Measurements from ENCODE around the gene FAM114A1.

FAM114A1 gene

DNA sequence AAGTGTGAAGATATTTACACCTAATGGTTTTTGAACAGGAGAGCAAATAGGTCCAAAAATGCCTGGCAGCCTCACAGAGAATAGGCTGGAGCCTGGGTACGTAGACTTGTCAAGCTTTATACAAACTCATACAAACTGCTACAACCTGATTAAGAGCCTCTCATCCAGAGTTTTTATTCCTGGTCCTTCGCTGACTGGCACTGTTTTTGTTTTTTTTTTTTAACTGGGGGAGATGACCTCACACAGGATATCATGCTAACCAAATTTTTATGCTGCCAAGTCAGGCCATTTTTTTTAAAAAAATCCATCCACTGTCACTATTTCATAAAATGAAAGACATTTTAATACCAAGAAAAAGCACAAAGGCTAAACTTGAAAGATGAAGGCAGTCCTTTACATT is 1.9 kb downstream of the FAM114A1 start:
- TF ChIP-seq GATA3 (IDR thresholded peaks at IDR 0.05; ENCODE audit: low read depth, low read length) (no peak), GATA2 (IDR thresholded peaks at IDR 0.05; ENCODE audit: low read depth, low read length) (no peak)

DNA sequence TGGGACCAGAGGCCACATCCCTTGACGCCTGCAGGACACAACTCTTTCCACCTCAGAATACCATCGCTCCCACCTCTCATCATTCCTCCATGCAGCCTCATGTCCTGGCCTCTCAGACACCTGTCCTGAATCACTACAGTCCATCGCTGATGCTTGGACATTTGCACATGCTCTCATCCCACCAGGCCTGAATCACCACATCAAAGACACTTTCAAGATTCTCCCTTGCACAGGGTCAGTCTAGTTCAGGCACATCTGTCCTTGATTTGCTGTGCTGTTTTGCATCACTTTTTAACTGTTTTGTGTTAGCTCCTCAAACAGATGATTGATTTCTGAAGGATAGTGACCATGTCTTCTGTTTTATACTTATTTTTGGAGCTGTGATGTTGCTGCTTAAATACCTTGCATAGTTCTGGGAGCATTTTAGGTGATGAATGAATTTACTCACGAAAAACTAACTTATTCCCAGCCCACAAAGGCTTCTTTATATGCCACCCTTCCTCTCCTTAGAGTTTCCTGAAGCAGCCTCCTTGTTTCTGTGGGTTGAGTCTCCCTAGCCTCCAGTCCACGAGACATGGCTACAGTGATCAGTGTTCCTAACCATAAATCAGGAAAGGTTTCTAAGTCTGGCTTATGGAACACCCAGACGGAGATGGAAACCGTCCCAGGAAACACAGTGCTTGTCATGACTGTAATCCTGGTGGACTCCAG is 2.6 kb downstream of the FAM114A1 start:
- TF ChIP-seq GATA3 (IDR thresholded peaks at IDR 0.05; ENCODE audit: low read depth, low read length) (no peak), GATA2 (IDR thresholded peaks at IDR 0.05; ENCODE audit: low read depth, low read length) (no peak)

DNA sequence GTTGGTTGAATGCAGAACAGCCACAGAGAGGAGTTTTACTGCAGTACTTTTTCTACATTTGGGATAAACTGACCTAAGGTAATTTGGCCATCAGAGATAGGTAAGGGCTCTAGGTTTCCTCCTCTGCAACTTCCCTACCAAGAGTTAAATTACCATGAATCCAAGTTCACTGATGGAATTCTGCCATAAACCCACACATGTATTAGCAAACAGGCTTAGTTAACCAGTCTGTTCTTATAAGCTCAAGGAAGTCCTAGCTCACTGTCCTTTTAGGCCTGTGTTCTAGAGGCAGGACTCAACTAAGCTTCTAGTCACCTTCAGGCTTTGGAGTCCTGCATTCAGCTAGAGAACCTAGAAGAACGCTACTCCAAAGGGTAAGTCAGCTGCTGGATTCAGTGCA is 4.0 kb downstream of the FAM114A1 start:
- TF ChIP-seq GATA3 (IDR thresholded peaks at IDR 0.05; ENCODE audit: low read depth, low read length) (no peak), GATA2 (IDR thresholded peaks at IDR 0.05; ENCODE audit: low read depth, low read length) (no peak)

DNA sequence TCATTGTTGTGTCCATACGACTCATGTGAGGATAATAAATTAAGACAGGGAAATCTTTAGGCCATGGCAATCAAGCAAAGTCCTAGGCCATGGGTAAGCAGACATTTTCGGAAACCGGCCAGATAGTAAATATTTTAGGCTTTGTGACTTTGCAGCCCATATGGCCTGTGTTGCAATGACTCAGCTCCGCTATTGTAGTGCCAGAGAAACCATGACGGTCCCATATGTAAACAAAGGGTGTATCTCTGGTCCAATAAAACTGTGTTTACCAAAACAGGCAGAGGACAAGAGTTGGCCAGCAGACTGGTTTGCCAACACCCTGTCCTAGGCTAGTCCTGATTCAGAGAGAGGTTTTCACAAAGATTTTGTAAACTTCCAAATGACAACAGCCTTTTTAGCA is 5.0 kb downstream of the FAM114A1 start:
- TF ChIP-seq GATA2 (IDR thresholded peaks at IDR 0.05; ENCODE audit: low read depth, low read length) = no peak
- TF ChIP-seq GATA3 (IDR thresholded peaks at IDR 0.05; ENCODE audit: low read depth, low read length) = no peak

DNA sequence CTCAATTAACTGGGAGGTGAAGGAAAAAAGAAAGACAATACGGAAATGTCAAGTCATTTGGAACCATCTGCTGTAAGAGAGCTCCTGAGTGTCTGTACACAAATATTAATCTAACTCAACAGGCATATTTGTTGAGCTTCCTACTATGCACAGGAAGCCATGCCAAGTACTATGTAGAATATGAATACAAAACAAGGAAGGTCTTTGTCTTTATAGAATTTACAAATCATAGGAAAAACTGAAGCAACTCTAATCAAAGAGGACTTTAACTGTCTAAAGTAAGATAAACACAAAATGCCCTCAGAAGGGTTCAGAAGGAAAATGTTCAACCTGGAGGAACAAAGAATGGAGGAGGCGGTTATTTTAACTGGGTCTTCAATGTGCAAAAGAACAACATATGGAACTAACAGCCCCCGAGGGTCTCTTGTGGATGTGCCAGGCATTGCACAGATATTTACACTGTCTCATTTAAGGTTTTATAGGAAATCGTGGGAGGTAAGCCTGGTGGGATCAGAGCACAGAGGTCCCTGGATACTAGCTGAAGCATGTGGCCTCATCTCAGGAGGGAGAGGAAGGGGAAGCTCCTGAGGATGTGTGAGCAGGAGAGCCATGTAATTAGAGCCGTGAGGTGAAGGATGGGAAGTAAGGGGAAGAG is 5.8 kb downstream of the FAM114A1 start:
- TF ChIP-seq GATA3 (IDR thresholded peaks at IDR 0.05; ENCODE audit: low read depth, low read length) = no peak
- no peak for TF ChIP-seq GATA2 (IDR thresholded peaks at IDR 0.05; ENCODE audit: low read depth, low read length)

DNA sequence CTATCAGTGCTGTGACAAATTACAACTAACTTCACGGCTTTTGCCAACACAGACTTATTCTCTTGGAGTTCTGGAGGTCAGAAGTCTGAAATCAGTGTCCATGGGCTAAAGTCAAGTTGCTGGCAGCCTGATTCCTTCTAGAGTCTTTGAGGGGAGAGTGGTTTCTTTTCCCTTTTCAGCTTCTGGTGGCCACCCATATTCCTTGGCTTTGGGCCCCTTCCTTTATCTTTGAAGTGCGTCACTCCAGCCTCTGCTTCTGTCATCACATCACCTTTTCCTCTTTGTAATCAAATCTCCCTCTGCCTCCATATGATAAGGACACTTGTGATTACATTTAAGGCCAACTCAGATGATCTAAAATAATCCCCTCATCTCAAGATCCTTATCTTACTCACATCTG is 9.0 kb downstream of the FAM114A1 start:
- TF ChIP-seq GATA2 (IDR thresholded peaks at IDR 0.05; ENCODE audit: low read depth, low read length) (no peak), GATA3 (IDR thresholded peaks at IDR 0.05; ENCODE audit: low read depth, low read length) (no peak)

DNA sequence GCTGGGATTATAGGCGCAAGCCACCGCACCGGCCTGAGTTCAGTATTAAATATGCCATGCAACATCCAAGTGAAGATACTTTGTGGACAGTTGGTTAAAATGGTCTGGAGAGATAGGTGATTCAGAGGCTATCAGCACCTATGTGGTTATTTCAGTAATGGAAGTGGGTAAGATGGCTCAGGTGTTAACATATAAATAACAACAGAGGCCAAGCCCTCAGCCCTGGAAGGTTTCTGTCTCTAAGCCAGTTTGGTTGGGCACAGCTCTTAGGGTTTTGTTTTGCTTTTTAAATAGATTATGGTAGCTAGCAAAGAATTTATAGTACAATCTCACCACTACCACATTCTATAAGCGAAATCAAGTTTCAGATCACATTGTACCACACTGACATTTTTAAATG is 16.6 kb downstream of the FAM114A1 start:
- no peak for TF ChIP-seq GATA3 (IDR thresholded peaks at IDR 0.05; ENCODE audit: low read depth, low read length)
- no peak for TF ChIP-seq GATA2 (IDR thresholded peaks at IDR 0.05; ENCODE audit: low read depth, low read length)

DNA sequence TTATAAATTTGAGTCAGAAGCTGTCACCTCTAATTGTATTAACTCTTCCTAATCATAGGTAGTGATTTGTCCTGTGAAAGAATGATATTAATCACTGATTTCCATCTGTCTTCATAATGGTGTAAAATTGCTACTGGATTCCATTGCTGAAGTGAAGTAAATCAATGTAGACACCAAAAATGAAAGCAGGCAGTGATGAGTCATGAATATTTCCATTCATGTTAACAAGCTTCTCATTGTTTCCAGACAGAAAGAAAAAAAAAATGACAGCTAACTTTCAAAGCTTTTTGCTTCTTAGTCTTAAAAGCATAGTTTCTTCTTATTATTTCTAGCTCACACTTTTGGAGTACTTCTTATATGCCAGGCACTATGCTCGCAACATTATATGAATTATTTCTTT is 21.5 kb downstream of the FAM114A1 start:
- TF ChIP-seq GATA2 (IDR thresholded peaks at IDR 0.05; ENCODE audit: low read depth, low read length) = no peak
- TF ChIP-seq GATA3 (IDR thresholded peaks at IDR 0.05; ENCODE audit: low read depth, low read length) = no peak

DNA sequence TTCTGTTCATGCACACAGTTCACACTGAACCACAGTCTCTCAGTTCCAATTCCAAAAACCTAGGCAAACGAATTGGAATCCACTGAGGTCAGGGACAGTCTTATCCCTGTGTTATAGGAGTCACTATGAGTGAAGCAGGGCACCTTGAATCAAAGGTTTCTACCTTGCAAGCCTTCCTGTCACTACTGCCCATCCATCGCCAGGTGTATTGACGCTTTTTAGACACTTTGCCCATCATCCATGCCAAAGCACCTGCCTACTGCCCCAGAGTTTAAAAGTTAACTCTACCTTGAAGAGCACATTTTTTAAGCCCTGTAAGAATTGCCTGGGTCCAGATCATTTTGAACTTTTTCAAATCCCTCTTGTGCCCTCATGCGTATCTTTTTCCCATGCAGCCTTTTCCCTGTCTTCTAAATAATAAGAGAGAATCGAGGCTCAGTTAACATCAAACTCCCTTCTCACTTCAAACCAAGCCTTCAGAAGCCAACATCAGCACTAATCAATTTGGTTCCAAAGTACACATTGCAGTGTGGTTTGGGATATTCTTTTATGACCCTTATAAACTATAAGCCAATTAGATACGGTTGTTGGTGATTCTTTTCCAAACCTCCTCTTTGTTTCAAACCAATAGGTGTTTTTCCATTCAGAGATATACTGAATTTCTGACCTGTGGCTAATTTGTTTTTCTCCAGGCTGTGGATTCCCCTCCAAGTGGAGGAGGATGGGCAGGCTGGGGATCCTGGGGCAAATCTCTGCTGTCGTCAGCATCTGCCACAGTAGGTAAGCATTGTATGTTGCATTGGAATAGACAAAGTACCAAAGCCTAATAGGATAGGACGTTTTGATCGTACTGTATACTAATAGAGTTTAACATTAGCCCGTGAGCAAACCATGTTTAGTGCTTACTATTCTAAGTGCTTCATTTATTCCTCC is 23.7 kb downstream of the FAM114A1 start:
- no peak for TF ChIP-seq GATA3 (IDR thresholded peaks at IDR 0.05; ENCODE audit: low read depth, low read length)
- no peak for TF ChIP-seq GATA2 (IDR thresholded peaks at IDR 0.05; ENCODE audit: low read depth, low read length)

DNA sequence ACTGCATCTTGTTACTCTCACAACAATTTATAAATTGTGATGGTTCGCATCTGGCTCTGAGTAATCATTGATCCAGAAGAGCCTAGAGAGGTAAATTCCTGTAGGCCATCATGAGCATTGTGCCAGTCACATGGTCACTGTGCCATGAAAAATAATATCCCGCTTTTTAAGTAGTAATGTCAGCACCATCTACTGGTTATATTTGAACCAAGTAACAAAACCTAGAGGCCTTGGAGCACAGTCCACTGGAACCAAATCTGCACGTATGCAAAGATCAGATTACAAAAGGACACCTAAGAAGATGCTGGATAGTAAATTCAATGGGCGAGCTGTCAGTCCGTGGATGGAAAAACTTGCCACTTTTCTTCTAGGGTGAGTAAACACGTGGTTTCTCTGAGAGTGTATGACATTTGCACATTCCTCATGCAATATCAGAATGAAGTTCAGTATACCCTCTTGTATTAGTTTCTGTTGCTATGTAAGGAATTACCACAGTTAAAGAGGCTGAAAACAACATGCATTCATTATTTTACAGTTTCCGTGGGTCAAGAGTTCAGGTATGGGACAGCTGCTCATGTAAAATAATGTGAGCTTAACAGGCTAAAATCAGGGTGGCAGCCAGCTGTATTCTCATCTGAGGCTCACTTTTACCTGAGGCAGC is 26.8 kb downstream of the FAM114A1 start:
- TF ChIP-seq GATA2 (IDR thresholded peaks at IDR 0.05; ENCODE audit: low read depth, low read length) (no peak), GATA3 (IDR thresholded peaks at IDR 0.05; ENCODE audit: low read depth, low read length) (no peak)

DNA sequence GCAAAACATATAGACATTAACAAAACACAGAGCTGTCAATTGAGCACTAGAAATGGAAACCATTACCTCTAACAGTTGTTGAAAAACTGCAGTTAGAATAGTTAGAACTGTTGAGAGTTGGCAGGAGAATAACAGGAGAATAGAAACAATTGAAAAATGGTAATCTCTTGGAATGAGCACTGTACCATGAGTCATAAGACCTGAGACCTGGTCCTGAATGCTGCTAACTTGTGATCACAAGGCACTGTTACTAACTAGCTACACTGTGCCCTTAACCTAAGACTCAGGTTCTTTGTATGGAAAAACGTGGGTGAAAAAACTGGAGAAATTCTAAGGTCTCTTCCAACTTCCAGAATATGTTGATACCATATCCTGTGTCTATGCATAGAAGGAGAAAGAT is 29.3 kb downstream of the FAM114A1 start:
- TF ChIP-seq GATA2 (IDR thresholded peaks at IDR 0.05; ENCODE audit: low read depth, low read length) = no peak

DNA sequence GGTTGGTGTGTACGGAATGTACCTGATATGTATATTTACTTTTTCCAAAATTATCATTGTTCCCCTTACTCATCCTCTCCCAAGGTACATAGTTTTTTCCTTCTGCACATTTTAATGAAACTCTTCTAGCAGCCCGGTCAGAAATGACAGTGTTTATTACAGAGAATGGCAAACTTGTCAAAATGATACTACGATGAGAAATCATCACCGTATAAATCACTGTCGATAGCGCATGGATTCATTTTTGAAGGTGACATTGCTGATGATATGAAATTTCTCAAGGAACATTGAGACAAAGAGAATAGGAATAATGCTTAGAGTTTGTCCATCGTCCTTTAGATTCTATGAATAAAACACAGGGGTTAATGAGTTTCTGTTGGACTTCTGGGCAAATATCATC is 30.6 kb downstream of the FAM114A1 start:
- TF ChIP-seq GATA3 (IDR thresholded peaks at IDR 0.05; ENCODE audit: low read depth, low read length) (no peak), GATA2 (IDR thresholded peaks at IDR 0.05; ENCODE audit: low read depth, low read length) (no peak)

DNA sequence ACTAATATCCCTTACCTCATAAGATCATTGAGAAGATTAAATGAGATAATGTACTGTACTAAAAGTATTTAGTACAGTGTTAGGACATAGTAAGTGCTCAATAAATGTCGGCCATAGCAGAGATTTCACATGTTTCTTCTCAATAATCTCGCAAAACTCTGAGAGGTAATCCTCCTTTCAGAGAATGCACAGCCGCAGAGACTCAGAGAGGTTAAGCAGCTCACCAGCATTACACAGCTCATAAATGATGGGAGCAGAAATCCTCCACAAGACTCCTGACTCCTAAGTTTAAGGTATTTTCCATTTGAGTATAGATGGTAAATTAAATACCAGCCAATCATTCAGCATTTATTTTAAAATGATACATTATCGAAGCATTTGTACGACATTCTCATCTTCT is 34.6 kb downstream of the FAM114A1 start:
- TF ChIP-seq GATA2 (IDR thresholded peaks at IDR 0.05; ENCODE audit: low read depth, low read length) (no peak), GATA3 (IDR thresholded peaks at IDR 0.05; ENCODE audit: low read depth, low read length) (no peak)

DNA sequence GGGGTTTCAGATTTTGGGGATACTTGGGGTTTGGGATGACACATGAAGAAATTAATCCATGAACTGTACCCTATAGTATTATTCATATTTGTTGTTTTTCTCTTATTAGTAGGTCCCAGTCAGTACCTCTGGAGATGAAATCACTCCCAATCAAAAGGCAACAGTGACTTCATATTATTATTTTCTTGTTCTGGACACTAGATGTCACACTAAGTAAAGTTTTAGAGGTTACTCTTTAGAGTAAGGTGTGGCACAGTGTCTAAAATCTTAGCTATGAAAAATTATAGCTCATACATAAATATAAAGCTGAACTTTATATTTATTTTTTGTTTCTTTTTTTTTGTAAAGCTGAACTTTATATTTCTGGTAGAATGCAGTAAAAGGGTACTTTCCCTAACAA is 35.1 kb downstream of the FAM114A1 start:
- no peak for TF ChIP-seq GATA3 (IDR thresholded peaks at IDR 0.05; ENCODE audit: low read depth, low read length)
- TF ChIP-seq GATA2 (IDR thresholded peaks at IDR 0.05; ENCODE audit: low read depth, low read length) = no peak
